A549 (cell line): ENCODE data around the gene MAST2. TPM values are rescaled to one million over a fixed set of nuclear protein-coding genes. Genes with fewer than 3 reads are reported as not detected.
A peak's percentile ranks its signal among the peaks of the same experiment; 100 is the strongest.
"Not testable (repeated sequence)": the region's sequence is repeated elsewhere in the genome, so short reads cannot be mapped to it uniquely, and the experiment has no call there.

Source experiments
- ATAC-seq, 2 experiments: fragments of 200-7000 bp in 1 of 2; fragments of >200 bp in 1 of 2; cut with Nextera tagmentation in 1 of 2; cut with Tn5 transposase in 1 of 2; 3 replicates each; pipeline versions ENCODE4 v1.8.0 to v1.9.1; 2018 to 2020; ENCODE audit warnings: mild to moderate bottlenecking in 1 of 2, moderate library complexity in 1 of 2
- CTCF ChIA-PET: fragments of 300-600 bp; sonication (Branson Sonifier 250); formaldehyde crosslinking; extraction: SDS; loops from one replicate; lab custom pipeline; 2021; ENCODE audit warnings: antibody characterized with exemption, inconsistent platforms; lab: Yijun Ruan, JAX
- POLR2A ChIA-PET: fragments of 350-600 bp; formaldehyde crosslinking; extraction: SDS; loops from one replicate; lab custom pipeline; 2021; ENCODE audit warnings: antibody characterized with exemption, inconsistent platforms; lab: Yijun Ruan, JAX
- DNase-seq, 2 experiments: peaks; one replicate each; pipeline versions ENCODE4 v3.0.0 to v3.0.0-alpha.2; 2011 to 2016; ENCODE audit warnings: low read depth in 1 of 2, low spot score in 1 of 2
- FAIRE-seq: peaks from 2 replicates; lab custom pipeline; 2011; peaks lifted over from hg19 to GRCh38; lab: Jason Lieb, UNC
- H3K27ac ChIP-seq, 2 experiments: fragments of >200 bp; sonication (Bioruptor Twin); formaldehyde crosslinking; 3 replicates each; pipeline ENCODE4 v1.5.1; 2016 to 2017
- H3K4me1 ChIP-seq: fragments of >200 bp; sonication (Bioruptor Twin); formaldehyde crosslinking; 3 replicates; pipeline ENCODE4 v1.6.1; 2016
- H3K4me2 ChIP-seq: fragments of >200 bp; sonication (Bioruptor Twin); formaldehyde crosslinking; 3 replicates; pipeline ENCODE4 v1.6.1; 2016
- H3K4me3 ChIP-seq: fragments of >200 bp; sonication (Bioruptor Twin); formaldehyde crosslinking; 3 replicates; pipeline ENCODE4 v1.5.1; 2016
- H3K9me3 ChIP-seq: fragments of >200 bp; sonication (Bioruptor Twin); formaldehyde crosslinking; 3 replicates; pipeline ENCODE4 v1.6.1; 2016
- BHLHE40 ChIP-seq: IDR thresholded peaks from 2 replicates; pipeline ENCODE4 v1.6.1; 2012; ENCODE audit warnings: low read depth, low read length, inconsistent platforms
- CEBPB ChIP-seq, 2 experiments: fragments of >200 bp in 1 of 2; sonication (Bioruptor Twin) in 1 of 2; formaldehyde crosslinking in 1 of 2; IDR thresholded peaks; 2 replicates each; pipeline ENCODE4 v1.6.1; 2012 to 2016
- EP300 ChIP-seq, 2 experiments: fragments of >200 bp; sonication (Bioruptor Twin); formaldehyde crosslinking; IDR thresholded peaks; 2 replicates in 1 of 2; 3 replicates in 1 of 2; pipeline ENCODE4 v1.6.1; 2016 to 2017
- FOSL2 ChIP-seq, 2 experiments: fragments of 450-650 bp in 1 of 2; fragments of >200 bp in 1 of 2; sonication (Bioruptor Twin) in 1 of 2; formaldehyde crosslinking; IDR thresholded peaks; 2 replicates each; pipeline versions ENCODE4 v1.5.0 to v1.6.1; 2016 to 2020; ENCODE audit warnings: mild to moderate bottlenecking in 1 of 2, moderate library complexity in 1 of 2
- GATA3 ChIP-seq: IDR thresholded peaks from 2 replicates; pipeline ENCODE4 v1.6.1; 2012; ENCODE audit warnings: borderline replicate concordance
- JUN ChIP-seq, 2 experiments: fragments of >200 bp; sonication (Bioruptor Twin); formaldehyde crosslinking; IDR thresholded peaks; 2 replicates in 1 of 2; 3 replicates in 1 of 2; pipeline ENCODE4 v1.6.1; 2016 to 2017
- JUNB ChIP-seq: fragments of >200 bp; sonication (Bioruptor Twin); formaldehyde crosslinking; IDR thresholded peaks from 2 replicates; pipeline ENCODE4 v1.6.1; 2016
- MAFK ChIP-seq: fragments of 450-650 bp; IDR thresholded peaks from 2 replicates; pipeline ENCODE4 v1.6.1; 2014; ENCODE audit not compliant: partially characterized antibody
- NR3C1 ChIP-seq: fragments of >200 bp; sonication (Bioruptor Twin); formaldehyde crosslinking; IDR thresholded peaks from 3 replicates; pipeline ENCODE4 v1.6.1; 2017
- RAD21 ChIP-seq, 2 experiments: fragments of >200 bp in 1 of 2; sonication (Bioruptor Twin) in 1 of 2; formaldehyde crosslinking in 1 of 2; IDR thresholded peaks in 1 of 2; conservative IDR thresholded peaks in 1 of 2; 2 replicates in 1 of 2; 3 replicates in 1 of 2; pipeline ENCODE4 v1.6.1; 2012 to 2018; ENCODE audit warnings: inconsistent platforms in 1 of 2
- SREBF2 ChIP-seq: fragments of 450-650 bp; IDR thresholded peaks from 2 replicates; pipeline ENCODE4 v1.6.1; 2014; ENCODE audit warnings: mild to moderate bottlenecking, moderate library complexity
- ZC3H11A ChIP-seq: fragments of 450-650 bp; IDR thresholded peaks from 2 replicates; pipeline ENCODE4 v1.6.1; 2014; ENCODE audit warnings: antibody characterized with exemption, mild to moderate bottlenecking
- WGBS: methylation state at CpG from one replicate; pipeline ENCODE4 v1.1.6; 2017; ENCODE audit errors: missing lambda C conversion rate; 5-methylcytosine and 5-hydroxymethylcytosine counted together
- polyA plus RNA-seq, 4 experiments: library from polyadenylated mRNA; depleted of rRNA in 3 of 4; stranded (reverse); fragments of >200 nt; fragmentation: RNase III in 1 of 4; extraction: RNeasy Plus Mini Kit Qiagen cat#74134 plus additional on column Dnase treatment in 1 of 4; gene quantifications; 2 replicates in 3 of 4; 3 replicates in 1 of 4; pipeline ENCODE4 v1.2.3, GENCODE V29; 2011 to 2017
- TF ChIP-seq, protein P1 (sequence below): IDR thresholded peaks from 2 replicates; pipeline ENCODE4 v1.6.1; 2012
- TF ChIP-seq, protein P2 (sequence below): fragments of >200 bp; sonication (Bioruptor Twin); formaldehyde crosslinking; IDR thresholded peaks from 3 replicates; pipeline ENCODE4 v1.6.1; 2016
- TF ChIP-seq, protein P3 (sequence below): fragments of >200 bp; sonication (Bioruptor Twin); formaldehyde crosslinking; IDR thresholded peaks from 2 replicates; pipeline ENCODE4 v1.6.1; 2016
- TF ChIP-seq, protein P4 (sequence below): fragments of 250-450 bp; sonication (Bioruptor Pico); IDR thresholded peaks from 2 replicates; pipeline ENCODE4 v1.5.0; 2020; ENCODE audit warnings: low read depth, mild to moderate bottlenecking, moderate library complexity
- TF ChIP-seq, protein P5 (sequence below): fragments of >200 bp; sonication (Bioruptor Twin); formaldehyde crosslinking; IDR thresholded peaks from 3 replicates; pipeline ENCODE4 v1.5.1; 2016

The MAST2 gene
- polyA plus RNA-seq, 2 of the 4 experiments (the other 2 are of a cell fraction), result 19.3 to 20.5 TPM

DNA sequence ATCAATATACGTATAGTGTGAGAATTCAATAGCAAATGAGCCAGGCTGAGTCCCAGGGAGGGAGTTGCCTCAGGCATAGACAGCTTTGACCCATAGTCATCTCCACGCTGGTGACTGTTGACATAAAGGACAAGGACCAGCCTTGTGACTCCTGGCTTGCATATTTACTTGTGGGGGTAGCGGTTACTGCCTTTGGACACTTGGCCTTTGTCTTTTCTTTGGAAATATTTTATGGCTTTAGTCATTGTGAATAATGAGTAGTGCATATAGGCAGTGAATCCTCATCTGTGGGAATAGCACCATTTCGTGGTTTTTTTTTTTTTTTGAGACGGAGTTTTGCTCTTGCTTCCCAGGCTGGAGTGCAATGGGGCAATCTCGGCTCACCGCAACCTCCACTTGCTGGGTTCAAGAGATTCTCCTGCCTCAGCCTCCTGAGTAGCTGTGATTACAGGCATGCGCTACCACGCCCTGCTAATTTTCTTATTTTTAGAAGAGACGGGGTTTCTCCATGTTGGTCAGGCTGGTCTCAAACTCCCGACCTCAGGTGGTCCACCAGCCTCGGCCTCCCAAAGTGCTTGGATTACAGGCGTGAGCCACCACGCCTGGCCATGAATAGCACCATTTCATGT, 68.9 kb downstream of the MAST2 start:
- Histone ChIP-seq H3K4me2 (peak overlapping the region; percentile 81), H3K27ac (peak overlapping the region; percentile 84 to 90)
- FAIRE-seq, H3K4me3 ChIP-seq, H3K9me3 ChIP-seq: not testable (repeated sequence)
- WGBS, result 51% methylated on average over 14 of the region's 14 CpGs
- ATAC-seq, result peak; percentile 88 to 97
- TF ChIP-seq, protein P1, sequence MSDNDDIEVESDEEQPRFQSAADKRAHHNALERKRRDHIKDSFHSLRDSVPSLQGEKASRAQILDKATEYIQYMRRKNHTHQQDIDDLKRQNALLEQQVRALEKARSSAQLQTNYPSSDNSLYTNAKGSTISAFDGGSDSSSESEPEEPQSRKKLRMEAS, result peak; percentile 64
- TF ChIP-seq JUNB (peak; percentile 53; the same call in 1 of the 2 replicates), CEBPB (IDR thresholded peaks at IDR 0.05) (peak in 1 of 2 experiments; percentile 47; a peak in 1 of 4 replicates), GATA3 (peak; percentile 48; the same call in 1 of the 2 replicates), JUN (IDR thresholded peaks at IDR 0.05) (peak; percentile 43 to 63; a peak in 2 of 5 replicates), FOSL2 (IDR thresholded peaks at IDR 0.05) (0 out of 2 replicates have a peak, but pooled peaks have one; percentile 39), FOSL2 (CRISPR knock-in tag; IDR thresholded peaks at IDR 0.05) (peak; percentile 71), RAD21 (conservative IDR thresholded peaks at IDR 0.05 in 1 of 2, IDR thresholded peaks at IDR 0.05 in 1 of 2) (peak in 1 of 2 experiments; percentile 6; a peak in 1 of 5 replicates), EP300 (IDR thresholded peaks at IDR 0.05) (peak; percentile 30 to 58; a peak in 2 of 5 replicates)
- TF ChIP-seq, protein P2, sequence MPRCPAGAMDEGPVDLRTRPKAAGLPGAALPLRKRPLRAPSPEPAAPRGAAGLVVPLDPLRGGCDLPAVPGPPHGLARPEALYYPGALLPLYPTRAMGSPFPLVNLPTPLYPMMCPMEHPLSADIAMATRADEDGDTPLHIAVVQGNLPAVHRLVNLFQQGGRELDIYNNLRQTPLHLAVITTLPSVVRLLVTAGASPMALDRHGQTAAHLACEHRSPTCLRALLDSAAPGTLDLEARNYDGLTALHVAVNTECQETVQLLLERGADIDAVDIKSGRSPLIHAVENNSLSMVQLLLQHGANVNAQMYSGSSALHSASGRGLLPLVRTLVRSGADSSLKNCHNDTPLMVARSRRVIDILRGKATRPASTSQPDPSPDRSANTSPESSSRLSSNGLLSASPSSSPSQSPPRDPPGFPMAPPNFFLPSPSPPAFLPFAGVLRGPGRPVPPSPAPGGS, result 0 out of 3 replicates have a peak, but pooled peaks have one; percentile 24
- TF ChIP-seq, all 56 proteins: peak for 9; not testable (repeated sequence) for 47
- CTCF ChIA-PET, result not testable (repeated sequence)
- POLR2A ChIA-PET, result interaction anchor here (0.7 kb wide), 1 partner anchor 67 kb away, joined by 4 read pairs; no protein-coding TSS in a partner anchor
- DNase-seq, result peak; percentile 24 to 82
- peaks cover 77% of the 10 kb centered on the region for H3K4me1 ChIP-seq

DNA sequence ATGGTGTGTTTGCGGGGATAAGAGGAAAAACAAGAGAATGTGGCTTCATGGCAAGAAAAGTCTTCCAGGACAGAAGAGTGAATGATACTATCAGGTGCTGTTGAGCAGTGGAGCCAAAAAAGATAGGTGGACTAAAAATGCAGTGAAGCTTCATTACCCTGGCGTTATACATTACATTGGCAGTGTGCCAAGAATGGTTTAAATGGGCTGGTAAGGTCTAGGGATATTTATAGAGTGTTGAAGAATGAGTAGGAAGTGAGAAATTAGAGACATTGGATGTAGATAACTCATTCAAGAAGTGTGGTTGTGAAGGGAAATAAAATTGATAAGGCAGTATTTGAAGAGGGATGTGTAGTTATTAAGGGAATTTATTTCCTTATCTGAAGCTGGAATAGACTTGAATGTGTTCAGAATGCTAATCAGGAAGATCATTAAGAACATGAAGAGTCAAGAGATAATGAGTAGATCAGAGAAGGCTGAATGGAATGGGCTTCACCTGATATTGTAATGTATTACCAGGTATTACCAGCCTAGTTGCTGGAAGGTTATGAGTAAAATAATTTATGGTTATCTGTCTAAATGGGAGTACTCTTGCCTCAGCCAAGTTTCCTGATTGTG, 72.7 kb downstream of the MAST2 start:
- FAIRE-seq, result no peak
- Histone ChIP-seq H3K27ac (peak overlapping the region; percentile 28 to 48; a peak in 2 of 6 replicates), H3K9me3 (no peaks in the 10 kb centered on the region), H3K4me1 (peaks cover 48% of the 10 kb centered on the region)
- TF ChIP-seq, protein P3, sequence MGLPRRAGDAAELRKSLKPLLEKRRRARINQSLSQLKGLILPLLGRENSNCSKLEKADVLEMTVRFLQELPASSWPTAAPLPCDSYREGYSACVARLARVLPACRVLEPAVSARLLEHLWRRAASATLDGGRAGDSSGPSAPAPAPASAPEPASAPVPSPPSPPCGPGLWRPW, result no peak
- TF ChIP-seq JUN (IDR thresholded peaks at IDR 0.05) (no peak), NR3C1 (no peak), RAD21 (conservative IDR thresholded peaks at IDR 0.05 in 1 of 2, IDR thresholded peaks at IDR 0.05 in 1 of 2) (no peak), ZC3H11A (no peak), MAFK (no peak), EP300 (IDR thresholded peaks at IDR 0.05) (no peak), SREBF2 (no peak), BHLHE40 (no peak)
- TF ChIP-seq, protein P4, sequence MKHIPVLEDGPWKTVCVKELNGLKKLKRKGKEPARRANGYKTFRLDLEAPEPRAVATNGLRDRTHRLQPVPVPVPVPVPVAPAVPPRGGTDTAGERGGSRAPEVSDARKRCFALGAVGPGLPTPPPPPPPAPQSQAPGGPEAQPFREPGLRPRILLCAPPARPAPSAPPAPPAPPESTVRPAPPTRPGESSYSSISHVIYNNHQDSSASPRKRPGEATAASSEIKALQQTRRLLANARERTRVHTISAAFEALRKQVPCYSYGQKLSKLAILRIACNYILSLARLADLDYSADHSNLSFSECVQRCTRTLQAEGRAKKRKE (CRISPR knock-in tag), result no peak
- TF ChIP-seq, protein P1, result no peak
- TF ChIP-seq, protein P5, sequence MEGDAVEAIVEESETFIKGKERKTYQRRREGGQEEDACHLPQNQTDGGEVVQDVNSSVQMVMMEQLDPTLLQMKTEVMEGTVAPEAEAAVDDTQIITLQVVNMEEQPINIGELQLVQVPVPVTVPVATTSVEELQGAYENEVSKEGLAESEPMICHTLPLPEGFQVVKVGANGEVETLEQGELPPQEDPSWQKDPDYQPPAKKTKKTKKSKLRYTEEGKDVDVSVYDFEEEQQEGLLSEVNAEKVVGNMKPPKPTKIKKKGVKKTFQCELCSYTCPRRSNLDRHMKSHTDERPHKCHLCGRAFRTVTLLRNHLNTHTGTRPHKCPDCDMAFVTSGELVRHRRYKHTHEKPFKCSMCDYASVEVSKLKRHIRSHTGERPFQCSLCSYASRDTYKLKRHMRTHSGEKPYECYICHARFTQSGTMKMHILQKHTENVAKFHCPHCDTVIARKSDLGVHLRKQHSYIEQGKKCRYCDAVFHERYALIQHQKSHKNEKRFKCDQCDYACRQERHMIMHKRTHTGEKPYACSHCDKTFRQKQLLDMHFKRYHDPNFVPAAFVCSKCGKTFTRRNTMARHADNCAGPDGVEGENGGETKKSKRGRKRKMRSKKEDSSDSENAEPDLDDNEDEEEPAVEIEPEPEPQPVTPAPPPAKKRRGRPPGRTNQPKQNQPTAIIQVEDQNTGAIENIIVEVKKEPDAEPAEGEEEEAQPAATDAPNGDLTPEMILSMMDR, result no peak
- TF ChIP-seq, all 56 proteins: peak for 0
- CTCF ChIA-PET, result no interaction called here
- WGBS, result 69% methylated on average over 2 of the region's 2 CpGs
- H3K4me3 ChIP-seq, result no peak overlapping the region
- ATAC-seq, result no peak
- POLR2A ChIA-PET, result no interaction called here
- no peak for DNase-seq
- H3K4me2 ChIP-seq, result peak overlapping the region; percentile 17; the same call in 1 of the 3 replicates
